Panc1 (cell line): Measurements from ENCODE around the gene DNASE1L2. TPM values are rescaled to one million over a fixed set of nuclear protein-coding genes. Genes with fewer than 3 reads are reported as not detected.

ENCODE experiments used
- ATAC-seq: fragments of 200-7000 bp; cut with Tn5 transposase; 2 replicates; pipeline ENCODE4 v1.9.1; 2020; ENCODE audit warnings: mild to moderate bottlenecking, moderate library complexity
- BruUV-seq: library from RNA; stranded (reverse); fragments of 400-500 nt; replicated peaks from 2 replicates; lab custom pipeline; 2021; lab: Mats Ljungman, UMichigan
- CTCF ChIA-PET: fragments of 300-600 bp; sonication (Branson Sonifier 250); formaldehyde crosslinking; loops from one replicate; lab custom pipeline; 2022; ENCODE audit warnings: antibody characterized with exemption; lab: Charles Lee
- POLR2A ChIA-PET: fragments of 300-600 bp; sonication (Branson Sonifier 250); formaldehyde crosslinking; loops from one replicate; lab custom pipeline; 2022; ENCODE audit warnings: antibody characterized with exemption; lab: Charles Lee
- DNase-seq: peaks from one replicate; pipeline ENCODE4 v3.0.0-alpha.2; 2010; ENCODE audit warnings: low read depth, low spot score
- H3K27ac ChIP-seq: 2 replicates; pipeline ENCODE4 v1.5.1; 2011; ENCODE audit warnings: mild to moderate bottlenecking, low read length, inconsistent platforms
- H3K27me3 ChIP-seq: fragments of 200-500 bp; sonication (Bioruptor generic); 2 replicates; pipeline ENCODE4 v1.6.0; 2014; ENCODE audit warnings: low read length, inconsistent platforms; ENCODE audit not compliant: control insufficient read depth, insufficient read depth
- H3K36me3 ChIP-seq: fragments of 200-500 bp; sonication (Bioruptor generic); 2 replicates; pipeline ENCODE4 v1.5.1; 2014; ENCODE audit warnings: inconsistent platforms, mild to moderate bottlenecking, low read length, moderate library complexity; ENCODE audit not compliant: control insufficient read depth, insufficient read depth
- H3K4me1 ChIP-seq: 2 replicates; pipeline ENCODE4 v1.5.1; 2011; ENCODE audit warnings: inconsistent platforms, mild to moderate bottlenecking, low read length, moderate library complexity; ENCODE audit not compliant: control insufficient read depth, insufficient read depth
- H3K4me3 ChIP-seq, 2 experiments: 2 replicates each; pipeline ENCODE4 v1.5.1; 2011 to 2012; ENCODE audit warnings: low read depth in 2 of 2, low read length in 2 of 2, mild to moderate bottlenecking in 2 of 2, inconsistent platforms in 1 of 2, moderate library complexity in 1 of 2
- H3K9me3 ChIP-seq: fragments of 200-500 bp; sonication (Bioruptor generic); 2 replicates; pipeline ENCODE4 v1.5.1; 2014; ENCODE audit warnings: low read depth, mild to moderate bottlenecking, inconsistent platforms, low read length, moderate library complexity; ENCODE audit not compliant: control insufficient read depth, insufficient read depth
- SIN3A ChIP-seq: IDR thresholded peaks from 2 replicates; pipeline ENCODE4 v1.6.1; 2012; ENCODE audit warnings: low read depth, mild to moderate bottlenecking, low read length, moderate library complexity, borderline replicate concordance; ENCODE audit not compliant: insufficient read depth
- TCF7L2 ChIP-seq: IDR thresholded peaks from 2 replicates; pipeline ENCODE4 v1.6.1; 2011; ENCODE audit warnings: mild to moderate bottlenecking, low read depth, low read length, inconsistent platforms
- in situ Hi-C: cut with HindIII; loops from 2 replicates; pipeline ENCODE4 v1.10.0; 2016; ENCODE audit warnings: low sequenced_read_pairs, low pct_unique_long_range_greater_than_20kb
- intact Hi-C: fragments of 100-400 bp; cut with micrococcal nuclease; formaldehyde crosslinking; loops from one replicate; pipeline ENCODE4 v1.10.0; 2022; ENCODE audit not compliant: unreplicated experiment
- total RNA-seq: library from RNA; stranded (reverse); gene quantifications from one replicate; pipeline ENCODE4 v1.2.1, GENCODE V29; 2021; ENCODE audit not compliant: unreplicated experiment
- TF ChIP-seq, protein P1 (sequence below): fragments of 450-650 bp; IDR thresholded peaks from 2 replicates; pipeline ENCODE4 v1.5.1; 2017; ENCODE audit warnings: mild to moderate bottlenecking
- TF ChIP-seq, protein P2 (sequence below), 2 experiments: IDR thresholded peaks; 2 replicates each; pipeline ENCODE4 v1.6.1; 2011 to 2012; ENCODE audit warnings: low read depth in 2 of 2, control low read depth in 1 of 2, low read length in 1 of 2, mild to moderate bottlenecking in 1 of 2, moderate library complexity in 1 of 2; ENCODE audit not compliant: insufficient read depth in 1 of 2

DNASE1L2 gene
- total RNA-seq, 1 experiment from 2014 or later = 4.4 TPM

DNA sequence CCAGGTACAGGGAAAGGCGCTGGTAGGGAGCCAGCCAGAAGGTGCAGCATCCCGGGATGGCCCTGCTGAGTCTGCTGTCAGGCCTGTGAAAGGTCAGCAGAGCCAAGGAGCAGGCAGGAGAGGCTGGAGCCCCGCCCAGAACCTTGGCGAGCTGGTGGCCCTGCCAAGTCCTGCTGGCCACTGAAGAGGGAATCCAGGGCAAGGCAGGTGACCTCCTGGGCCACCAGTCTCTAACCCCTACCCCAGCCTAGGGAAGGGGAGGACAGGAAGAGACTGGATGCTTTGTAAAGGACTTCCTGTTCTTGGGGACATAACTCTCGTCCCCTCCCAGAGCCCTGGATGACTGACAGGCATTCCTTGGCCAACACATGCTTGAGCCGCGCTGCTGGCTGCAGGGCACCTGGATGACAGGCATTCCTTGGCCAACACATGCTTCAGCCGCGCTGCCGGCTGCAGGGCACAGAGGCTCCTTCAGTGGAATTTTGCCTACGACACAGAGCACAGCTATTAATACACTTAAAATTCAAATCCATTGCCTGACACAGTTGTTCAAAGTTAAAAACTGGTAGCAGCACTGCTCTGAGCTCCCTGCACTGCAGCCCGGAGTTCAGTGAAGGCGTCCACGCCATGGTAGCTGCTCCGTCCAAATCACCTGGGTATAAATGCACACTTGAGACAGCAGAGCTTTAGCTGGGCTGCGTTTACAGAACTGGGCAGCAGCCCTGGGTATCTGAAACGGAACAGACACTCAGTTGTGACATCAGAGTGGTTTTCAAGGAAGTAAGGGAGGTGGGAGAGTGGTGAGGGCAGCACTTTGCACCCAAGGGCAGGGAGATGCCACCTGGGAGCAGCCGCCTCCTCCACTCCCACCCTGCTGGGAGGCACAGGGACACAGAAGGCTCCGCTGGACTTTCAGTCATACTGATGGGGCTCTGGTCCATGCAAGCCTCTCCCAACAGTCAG, 23.6 kb upstream of the DNASE1L2 start:
- in situ Hi-C loops (no loop called here), intact Hi-C loops (no loop called here)
- Histone ChIP-seq H3K4me3 (peak overlapping the region; percentile 65 to 83), H3K27ac (peak overlapping the region; percentile 86), H3K27me3 (no peaks in the 10 kb centered on the region), H3K4me1 (peaks cover 30% of the 10 kb centered on the region), H3K9me3 (no peaks in the 10 kb centered on the region), H3K36me3 (peaks cover 3% of the 10 kb centered on the region; the same call in 1 of the 2 replicates)
- DNase-seq (no peak), ATAC-seq (peak; percentile 17)
- CTCF ChIA-PET = no interaction called here
- POLR2A ChIA-PET = no interaction called here
- TF ChIP-seq SIN3A = 0 out of 2 replicates have a peak, but pooled peaks have one; percentile 17
- TF ChIP-seq, protein P1, sequence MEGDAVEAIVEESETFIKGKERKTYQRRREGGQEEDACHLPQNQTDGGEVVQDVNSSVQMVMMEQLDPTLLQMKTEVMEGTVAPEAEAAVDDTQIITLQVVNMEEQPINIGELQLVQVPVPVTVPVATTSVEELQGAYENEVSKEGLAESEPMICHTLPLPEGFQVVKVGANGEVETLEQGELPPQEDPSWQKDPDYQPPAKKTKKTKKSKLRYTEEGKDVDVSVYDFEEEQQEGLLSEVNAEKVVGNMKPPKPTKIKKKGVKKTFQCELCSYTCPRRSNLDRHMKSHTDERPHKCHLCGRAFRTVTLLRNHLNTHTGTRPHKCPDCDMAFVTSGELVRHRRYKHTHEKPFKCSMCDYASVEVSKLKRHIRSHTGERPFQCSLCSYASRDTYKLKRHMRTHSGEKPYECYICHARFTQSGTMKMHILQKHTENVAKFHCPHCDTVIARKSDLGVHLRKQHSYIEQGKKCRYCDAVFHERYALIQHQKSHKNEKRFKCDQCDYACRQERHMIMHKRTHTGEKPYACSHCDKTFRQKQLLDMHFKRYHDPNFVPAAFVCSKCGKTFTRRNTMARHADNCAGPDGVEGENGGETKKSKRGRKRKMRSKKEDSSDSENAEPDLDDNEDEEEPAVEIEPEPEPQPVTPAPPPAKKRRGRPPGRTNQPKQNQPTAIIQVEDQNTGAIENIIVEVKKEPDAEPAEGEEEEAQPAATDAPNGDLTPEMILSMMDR = no peak
- no peak for TF ChIP-seq TCF7L2
- TSS peak; percentile 94 for BruUV-seq

DNA sequence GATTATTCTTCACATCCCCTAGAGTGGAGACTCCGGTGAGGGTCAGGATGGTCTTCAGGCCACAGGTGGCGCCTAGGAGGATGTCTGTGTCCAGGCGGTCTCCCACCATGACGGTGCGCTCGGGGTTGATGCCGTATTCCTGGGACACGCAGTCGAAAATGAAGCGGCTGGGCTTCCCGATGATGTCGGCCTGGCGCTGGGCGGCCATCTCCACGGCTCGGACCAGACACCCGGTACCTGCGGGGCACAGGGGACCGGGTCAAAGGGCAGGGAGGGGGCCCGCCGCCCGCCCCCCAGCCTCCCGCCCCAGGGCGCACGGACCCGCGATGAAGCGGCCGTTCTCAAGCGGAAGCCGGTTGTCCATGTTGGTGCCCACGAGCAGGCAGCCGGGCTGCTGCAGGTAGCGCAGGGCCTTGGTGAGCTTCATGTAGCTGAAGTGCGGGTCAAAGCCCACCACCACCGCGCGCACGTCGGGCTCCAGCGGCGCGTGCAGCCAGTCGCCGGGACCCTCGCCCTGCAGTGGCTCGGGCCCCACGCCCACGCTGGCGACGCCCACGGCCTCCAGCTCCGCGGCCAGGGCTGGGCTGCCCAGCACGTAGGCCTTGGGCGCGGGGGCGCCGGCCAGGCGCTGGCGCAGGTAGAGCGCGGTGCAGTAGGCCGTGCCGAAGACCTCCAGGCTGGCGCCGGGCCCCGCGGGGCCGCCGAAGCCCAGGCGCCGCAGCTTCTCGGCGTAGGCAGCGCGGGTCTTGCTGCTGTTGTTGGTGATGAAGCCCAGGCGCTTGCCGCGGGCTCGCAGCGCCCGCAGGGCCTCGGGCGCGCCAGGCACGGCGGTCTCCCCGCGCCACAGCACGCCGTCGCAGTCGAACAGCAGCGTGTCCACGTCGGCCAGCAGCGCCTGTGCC, 22.2 kb upstream of the DNASE1L2 start:
- intact Hi-C loops = no loop called here
- no peak for DNase-seq
- no peaks in the 10 kb centered on the region for H3K27me3 ChIP-seq

More for the DNA sequence above, 22.2 kb upstream of the DNASE1L2 start:
- TF ChIP-seq TCF7L2 (no peak), SIN3A (peak; percentile 10; the same call in 1 of the 2 replicates)
- TF ChIP-seq, protein P2, sequence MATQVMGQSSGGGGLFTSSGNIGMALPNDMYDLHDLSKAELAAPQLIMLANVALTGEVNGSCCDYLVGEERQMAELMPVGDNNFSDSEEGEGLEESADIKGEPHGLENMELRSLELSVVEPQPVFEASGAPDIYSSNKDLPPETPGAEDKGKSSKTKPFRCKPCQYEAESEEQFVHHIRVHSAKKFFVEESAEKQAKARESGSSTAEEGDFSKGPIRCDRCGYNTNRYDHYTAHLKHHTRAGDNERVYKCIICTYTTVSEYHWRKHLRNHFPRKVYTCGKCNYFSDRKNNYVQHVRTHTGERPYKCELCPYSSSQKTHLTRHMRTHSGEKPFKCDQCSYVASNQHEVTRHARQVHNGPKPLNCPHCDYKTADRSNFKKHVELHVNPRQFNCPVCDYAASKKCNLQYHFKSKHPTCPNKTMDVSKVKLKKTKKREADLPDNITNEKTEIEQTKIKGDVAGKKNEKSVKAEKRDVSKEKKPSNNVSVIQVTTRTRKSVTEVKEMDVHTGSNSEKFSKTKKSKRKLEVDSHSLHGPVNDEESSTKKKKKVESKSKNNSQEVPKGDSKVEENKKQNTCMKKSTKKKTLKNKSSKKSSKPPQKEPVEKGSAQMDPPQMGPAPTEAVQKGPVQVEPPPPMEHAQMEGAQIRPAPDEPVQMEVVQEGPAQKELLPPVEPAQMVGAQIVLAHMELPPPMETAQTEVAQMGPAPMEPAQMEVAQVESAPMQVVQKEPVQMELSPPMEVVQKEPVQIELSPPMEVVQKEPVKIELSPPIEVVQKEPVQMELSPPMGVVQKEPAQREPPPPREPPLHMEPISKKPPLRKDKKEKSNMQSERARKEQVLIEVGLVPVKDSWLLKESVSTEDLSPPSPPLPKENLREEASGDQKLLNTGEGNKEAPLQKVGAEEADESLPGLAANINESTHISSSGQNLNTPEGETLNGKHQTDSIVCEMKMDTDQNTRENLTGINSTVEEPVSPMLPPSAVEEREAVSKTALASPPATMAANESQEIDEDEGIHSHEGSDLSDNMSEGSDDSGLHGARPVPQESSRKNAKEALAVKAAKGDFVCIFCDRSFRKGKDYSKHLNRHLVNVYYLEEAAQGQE (IDR thresholded peaks at IDR 0.05; ENCODE audit: insufficient read depth in 1 of 2, low read depth in 2 of 2, low read length in 1 of 2) = 0 out of 4 replicates have a peak, but pooled peaks of 1 of the 2 experiments have one; percentile 9
- Histone ChIP-seq H3K36me3 (peaks cover 3% of the 10 kb centered on the region; the same call in 1 of the 2 replicates), H3K4me3 (peak overlapping the region; percentile 65 to 83), H3K9me3 (no peaks in the 10 kb centered on the region), H3K4me1 (peaks cover 30% of the 10 kb centered on the region), H3K27ac (peak overlapping the region; percentile 86)
- ATAC-seq = peak; percentile 3; the same call in 1 of the 2 replicates
- in situ Hi-C loops = no loop called here
- ChIA-PET CTCF (no interaction called here), POLR2A (interaction anchor here (0.8 kb wide), 1 partner anchor 38 kb away, joined by 3 read pairs; the partner anchor contains the start of gene ECI1)
- BruUV-seq = no TSS peak
